Retinal pigment epithelial cell (primary cell): ENCODE results near the gene ATP8A1.

ENCODE experiments used
- DNase-seq: peaks from one replicate; pipeline ENCODE4 v3.0.0-alpha.2; 2010; ENCODE audit warnings: low read depth
- H3K4me3 ChIP-seq: 2 replicates; pipeline ENCODE4 v1.5.1; 2011; ENCODE audit warnings: mild to moderate bottlenecking, low read length, control low read depth, moderate library complexity
- CTCF ChIP-seq: conservative IDR thresholded peaks from 2 replicates; pipeline ENCODE4 v1.5.1; 2011; ENCODE audit warnings: low read depth, low read length, control low read depth, inconsistent platforms

The ATP8A1 gene

GRCh38 chr4:42543126-42543525 is 113.8 kb downstream of the ATP8A1 start:
- DNase-seq = no peak
- no peak for TF ChIP-seq CTCF
- H3K4me3 ChIP-seq = no peak overlapping the region

- TF ChIP-seq CTCF = no peak
- DNase-seq = no peak
Measured at GRCh38 chr4:42541647-42542046, 115.3 kb downstream of the ATP8A1 start.

GRCh38 chr4:42533042-42533441 is 123.9 kb downstream of the ATP8A1 start:
- TF ChIP-seq CTCF = no peak
- DNase-seq = no peak
- no peak overlapping the region for H3K4me3 ChIP-seq

More at GRCh38 chr4:42541647-42542046, 115.3 kb downstream of the ATP8A1 start:
- H3K4me3 ChIP-seq = no peak overlapping the region

- no peak for TF ChIP-seq CTCF
- no peak overlapping the region for H3K4me3 ChIP-seq
- no peak for DNase-seq
Measured at GRCh38 chr4:42531341-42532030, 125.4 kb downstream of the ATP8A1 start.

- H3K4me3 ChIP-seq = no peak overlapping the region
- no peak for TF ChIP-seq CTCF
- no peak for DNase-seq
Measured at GRCh38 chr4:42523066-42523718, 133.7 kb downstream of the ATP8A1 start.

GRCh38 chr4:42519803-42520417 is 137.0 kb downstream of the ATP8A1 start:
- no peak for DNase-seq
- H3K4me3 ChIP-seq = no peak overlapping the region
- TF ChIP-seq CTCF = peak; percentile 55
